Tongue (tissue), 2 donors: ENCODE data around the gene CSE1L. TPM values are rescaled to one million over a fixed set of nuclear protein-coding genes. Genes with fewer than 3 reads are reported as not detected.
"Not testable (repeated sequence)": the region's sequence is repeated elsewhere in the genome, so short reads cannot be mapped to it uniquely, and the experiment has no call there.

Source experiments
- DNase-seq: peaks from one replicate; pipeline ENCODE4 v3.0.0-alpha.2; 2015
- total RNA-seq: library from RNA; depleted of rRNA; stranded (reverse); fragments of >200 nt; gene quantifications from one replicate; pipeline ENCODE4 v1.2.3, GENCODE V29; 2014

Gene CSE1L
- total RNA-seq, 1 donor from 2014 or later = 70.9 TPM

- DNase-seq = no peak
These were observed 32.2 kb downstream of the CSE1L start for GRCh38 chr20:49078310-49078709.

- DNase-seq = not testable (repeated sequence)
These were observed 36.2 kb downstream of the CSE1L start for GRCh38 chr20:49082295-49082694.

- DNase-seq = no peak
These were observed 45.0 kb downstream of the CSE1L start for GRCh38 chr20:49091104-49091503.

GRCh38 chr20:49091762-49092161 is 45.6 kb downstream of the CSE1L start:
- DNase-seq = no peak

GRCh38 chr20:49096203-49096730 is 50.2 kb downstream of the CSE1L start:
- no peak for DNase-seq

GRCh38 chr20:49097159-49097558 is 51.0 kb downstream of the CSE1L start:
- no peak for DNase-seq

GRCh38 chr20:49098136-49098535 is 52.0 kb downstream of the CSE1L start:
- DNase-seq = no peak

- DNase-seq = no peak
These were observed 52.9 kb downstream of the CSE1L start for GRCh38 chr20:49099011-49099410.

- DNase-seq = not testable (repeated sequence)
These were observed 54.2 kb downstream of the CSE1L start for GRCh38 chr20:49100292-49100691.

GRCh38 chr20:49100972-49101371 is 54.9 kb downstream of the CSE1L start:
- DNase-seq = no peak

GRCh38 chr20:49103019-49103418 is 56.9 kb downstream of the CSE1L start:
- no peak for DNase-seq

GRCh38 chr20:49103647-49104364 is 57.7 kb downstream of the CSE1L start:
- DNase-seq = no peak

GRCh38 chr20:49104365-49104648 is 58.2 kb downstream of the CSE1L start:
- no peak for DNase-seq

GRCh38 chr20:49104979-49105547 is 59.0 kb downstream of the CSE1L start:
- DNase-seq = not testable (repeated sequence)

- no peak for DNase-seq
These were observed 60.2 kb downstream of the CSE1L start for GRCh38 chr20:49106328-49106727.

- DNase-seq = no peak
These were observed 64.9 kb downstream of the CSE1L start for GRCh38 chr20:49110767-49111694.

GRCh38 chr20:49112596-49113274 is 66.6 kb downstream of the CSE1L start:
- DNase-seq = no peak

GRCh38 chr20:49115564-49115963 is 69.5 kb downstream of the CSE1L start:
- DNase-seq = no peak

- no peak for DNase-seq
These were observed 72.2 kb downstream of the CSE1L start for GRCh38 chr20:49118307-49118706.

- no peak for DNase-seq
These were observed 73.9 kb downstream of the CSE1L start for GRCh38 chr20:49119988-49120387.

- no peak for DNase-seq
These were observed 76.8 kb downstream of the CSE1L start for GRCh38 chr20:49122920-49123319.

GRCh38 chr20:49123982-49124381 is 77.9 kb downstream of the CSE1L start:
- no peak for DNase-seq
